HG03354 (cell line): Measurements from ENCODE around the gene RSPH1.

Experiments
- ATAC-seq: cut with Tn5 transposase; IDR thresholded peaks from one replicate; pipeline ENCODE4 v1.9.1; 2021; ENCODE audit warnings: mild to moderate bottlenecking; ENCODE audit not compliant: unreplicated experiment, poor library complexity, severe bottlenecking

RSPH1 gene

DNA sequence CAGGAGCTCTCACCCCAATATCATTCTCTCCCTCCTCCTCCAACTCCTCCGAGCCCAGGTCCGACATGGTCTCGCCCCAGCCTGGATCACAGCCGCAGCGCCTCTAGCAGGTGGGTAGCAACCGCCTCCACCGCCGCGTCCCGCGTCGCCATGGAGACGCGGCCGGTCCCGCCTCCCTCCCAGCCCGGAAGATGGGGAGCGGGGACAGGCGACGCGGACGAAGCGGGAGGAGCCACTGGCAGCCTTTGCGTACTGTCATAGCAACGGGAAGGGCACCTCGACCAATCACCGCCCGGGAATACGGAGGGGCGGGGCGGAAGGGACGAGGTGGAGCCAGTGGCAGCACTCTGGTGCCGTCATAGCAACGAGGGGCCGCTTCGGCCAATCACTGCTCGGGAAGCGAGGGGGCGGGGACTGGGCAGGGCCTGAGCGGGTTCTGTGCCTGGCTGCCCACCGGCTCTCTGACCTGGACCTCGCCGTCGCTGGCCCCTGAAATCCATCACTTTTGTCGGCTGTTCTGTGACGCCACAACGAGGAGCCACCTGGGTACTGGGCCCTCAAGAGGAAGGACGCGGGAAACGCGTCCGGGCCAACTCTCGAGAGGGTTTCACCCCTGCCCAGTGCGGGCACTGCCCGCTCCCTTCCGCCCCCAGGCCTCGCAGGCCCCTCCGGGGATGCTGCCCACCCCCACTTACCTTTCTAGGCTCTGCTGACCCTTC, at the start of gene RSPH1:
RSPH1 (minus strand) TSS at position 105 of the 719 bp plus-strand sequence; CDS start at position 67, 38 bp downstream.
- ATAC-seq = peak; percentile 96

DNA sequence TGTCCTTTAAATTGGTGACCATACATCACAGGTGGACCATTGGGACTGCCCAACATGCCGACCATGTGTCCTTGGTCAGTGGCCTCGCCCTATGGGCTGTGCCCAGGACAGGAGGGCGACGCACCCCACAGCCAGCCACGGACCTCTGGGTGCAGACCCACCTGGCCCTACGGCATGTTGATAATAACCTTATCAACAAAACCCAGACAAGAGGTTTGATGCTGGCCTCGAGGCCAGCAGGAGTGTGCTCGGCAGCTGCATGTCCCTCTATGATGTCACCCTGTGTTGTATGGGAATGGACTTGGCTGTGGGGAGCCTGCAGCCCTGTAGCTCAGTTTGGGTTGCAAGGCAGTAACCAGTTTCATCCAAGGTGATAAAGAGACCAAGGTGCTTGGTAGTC, 49.7 kb upstream of the RSPH1 start:
- no peak for ATAC-seq

DNA sequence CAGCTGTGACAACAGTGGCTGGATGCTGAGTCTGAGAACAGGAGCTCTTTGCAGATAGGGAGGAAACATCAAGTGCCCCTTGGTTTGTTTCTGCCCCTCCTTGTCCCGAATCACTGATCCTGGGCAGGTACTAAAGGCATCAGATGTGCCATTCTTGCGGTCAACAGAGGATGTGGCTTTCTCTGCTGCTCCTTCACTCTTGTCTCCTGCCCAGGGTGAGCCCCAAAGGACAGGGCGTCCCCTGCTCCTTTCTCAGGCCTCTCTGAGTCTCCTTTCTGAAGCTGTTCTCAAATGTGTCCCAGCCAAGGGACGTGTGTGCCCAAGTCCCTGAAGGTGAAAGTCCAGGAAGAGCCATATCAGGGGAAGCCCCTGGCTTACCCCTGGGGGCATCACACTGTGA, 49.3 kb upstream of the RSPH1 start:
- no peak for ATAC-seq

DNA sequence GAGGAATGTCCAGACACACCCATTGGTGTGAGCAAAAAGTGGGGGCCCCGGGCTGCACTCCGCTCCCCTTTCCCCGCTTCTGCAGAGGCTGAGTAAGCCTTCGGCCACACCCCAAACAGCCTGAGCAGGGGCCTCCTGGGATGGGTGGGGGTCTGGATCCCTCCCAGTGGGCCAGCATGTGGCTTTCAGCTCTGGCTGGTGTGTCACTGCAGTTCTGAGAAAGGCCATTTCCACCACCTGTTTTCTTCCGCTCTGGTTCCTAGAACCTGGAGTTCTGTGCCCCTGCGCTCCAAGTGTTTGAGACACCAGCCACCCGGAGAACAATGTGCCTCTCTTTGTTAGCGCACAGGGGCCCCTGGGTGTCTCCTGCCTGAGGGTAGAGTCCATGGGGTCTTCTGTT, 48.5 kb upstream of the RSPH1 start:
- ATAC-seq = no peak

DNA sequence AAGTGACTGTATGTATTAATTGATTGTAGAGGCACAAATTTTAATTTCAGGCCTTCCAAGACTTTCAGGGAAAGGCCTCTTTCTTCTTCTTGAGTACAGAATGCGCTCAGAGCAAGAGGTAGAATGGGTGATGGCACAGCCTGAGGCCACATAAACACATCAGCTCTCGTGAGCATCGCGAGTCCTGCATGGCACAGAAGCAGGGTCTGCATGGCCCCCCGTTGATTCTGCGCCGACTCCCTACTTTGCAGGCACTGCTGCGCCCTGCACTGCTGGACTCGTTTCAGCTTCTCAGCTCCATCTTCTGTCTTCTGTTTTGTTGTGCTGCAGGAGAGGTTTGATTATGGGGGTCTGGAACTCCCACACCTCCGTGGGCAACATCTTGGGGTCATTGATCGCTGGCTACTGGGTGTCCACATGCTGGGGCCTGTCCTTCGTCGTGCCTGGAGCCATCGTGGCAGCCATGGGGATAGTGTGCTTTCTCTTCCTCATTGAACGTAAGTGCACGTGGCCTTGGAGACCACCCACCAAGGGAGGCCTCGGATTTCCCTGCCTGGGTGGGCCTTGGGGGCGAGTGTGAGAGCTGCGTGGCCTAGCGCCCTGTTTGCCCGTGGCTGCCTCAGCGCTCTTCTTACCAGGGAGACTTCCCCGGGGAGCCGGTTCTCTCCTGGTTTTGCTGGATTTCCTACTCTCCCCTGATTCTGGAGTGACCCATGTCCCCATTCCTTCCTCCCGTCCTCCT, 47.3 kb upstream of the RSPH1 start:
- no peak for ATAC-seq

DNA sequence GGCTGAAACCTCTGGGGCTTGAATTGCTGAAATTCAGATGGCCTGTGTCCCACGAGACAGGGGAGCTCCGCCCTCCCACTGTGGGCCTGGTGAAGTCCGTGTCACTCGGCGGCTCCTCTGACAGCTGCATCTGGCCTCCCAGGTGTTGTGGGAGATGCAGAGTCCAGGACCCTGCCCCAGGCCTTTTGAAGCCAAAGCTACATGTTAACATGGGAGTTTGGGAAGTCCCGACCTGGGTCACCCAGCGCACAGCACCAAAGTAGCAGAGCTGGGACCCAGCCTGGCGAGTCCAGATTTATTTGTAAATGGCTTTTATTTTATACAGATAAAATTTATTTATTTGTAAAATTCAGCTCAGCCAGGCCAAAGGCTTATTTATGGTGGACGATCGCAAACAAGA, 46.6 kb upstream of the RSPH1 start:
- no peak for ATAC-seq

DNA sequence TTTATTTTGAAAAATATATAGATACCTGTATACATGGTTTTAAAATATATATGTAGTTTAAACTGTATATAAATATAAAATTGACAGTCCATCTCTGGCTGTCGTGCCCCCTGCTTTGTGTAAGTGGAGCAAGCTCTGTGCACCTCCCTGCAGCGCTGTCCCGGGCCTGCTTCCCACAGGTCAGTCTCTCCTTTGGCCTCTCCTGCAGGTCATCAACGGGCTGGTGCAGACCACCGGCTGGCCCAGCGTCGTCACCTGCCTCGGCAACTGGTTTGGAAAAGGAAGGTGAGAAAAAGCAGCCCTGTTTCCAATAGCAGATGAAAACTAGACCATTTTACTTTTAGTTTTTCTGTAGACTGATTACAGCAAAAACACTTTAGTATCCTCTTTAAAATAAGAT, 46.2 kb upstream of the RSPH1 start:
- ATAC-seq = no peak

DNA sequence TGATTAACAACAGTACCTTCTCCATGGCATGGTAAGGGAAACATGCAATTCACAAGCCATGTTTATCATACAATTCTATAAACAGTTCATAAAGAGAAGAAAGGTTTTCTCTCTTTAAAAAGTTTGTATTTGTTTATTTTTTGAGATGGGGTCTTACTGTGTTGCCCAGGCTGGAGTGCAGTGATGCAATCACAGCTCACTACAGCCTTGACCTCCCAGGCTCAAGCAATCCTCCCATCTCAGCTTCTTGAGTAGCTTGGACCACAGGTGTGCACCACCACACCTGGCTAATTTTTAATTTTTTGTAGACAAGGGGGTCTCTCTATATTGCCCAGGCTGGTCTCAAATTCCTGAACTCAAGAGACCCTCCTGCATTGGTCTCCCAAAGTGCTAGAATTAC, 45.6 kb upstream of the RSPH1 start:
- no peak for ATAC-seq

DNA sequence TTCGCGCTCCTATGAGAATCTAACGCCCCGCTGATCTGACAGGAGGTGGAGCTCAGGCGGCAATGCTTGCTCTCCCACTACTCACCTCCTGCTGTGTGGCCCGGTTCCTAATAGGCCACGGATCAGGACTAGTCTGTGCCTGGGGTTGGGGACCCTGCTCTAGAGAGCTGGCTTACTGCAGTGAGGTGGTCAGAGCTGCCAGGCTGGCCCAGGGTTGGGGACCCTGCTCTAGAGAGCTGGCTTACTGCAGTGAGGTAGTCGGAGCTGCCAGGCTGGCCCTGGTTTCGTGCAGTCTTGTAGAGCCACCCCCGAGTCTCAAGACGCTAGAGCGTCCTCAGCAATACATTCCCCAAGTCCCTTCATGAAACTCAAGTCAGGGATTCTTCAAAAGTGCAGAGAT, 45.1 kb upstream of the RSPH1 start:
- no peak for ATAC-seq

DNA sequence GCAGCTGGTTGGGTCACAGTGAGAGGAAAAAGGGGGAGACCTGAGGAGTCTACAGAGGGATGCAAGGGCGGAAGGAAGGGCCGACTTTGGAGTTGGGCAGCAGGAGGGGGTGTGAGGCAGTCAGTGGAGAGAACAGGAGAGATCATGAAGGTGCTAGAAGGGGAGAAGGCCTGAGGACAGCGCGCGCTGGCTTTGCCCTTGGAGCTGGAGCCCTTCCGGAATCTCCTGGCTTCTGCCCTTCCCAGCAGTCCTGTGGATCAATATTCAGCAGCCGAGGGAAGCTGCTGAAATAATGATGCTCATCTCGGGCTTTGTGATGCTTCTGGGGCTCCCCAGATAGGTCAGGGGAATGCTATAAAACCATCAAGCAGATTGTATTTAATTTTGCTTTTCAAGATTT, 44.4 kb upstream of the RSPH1 start:
- no peak for ATAC-seq

DNA sequence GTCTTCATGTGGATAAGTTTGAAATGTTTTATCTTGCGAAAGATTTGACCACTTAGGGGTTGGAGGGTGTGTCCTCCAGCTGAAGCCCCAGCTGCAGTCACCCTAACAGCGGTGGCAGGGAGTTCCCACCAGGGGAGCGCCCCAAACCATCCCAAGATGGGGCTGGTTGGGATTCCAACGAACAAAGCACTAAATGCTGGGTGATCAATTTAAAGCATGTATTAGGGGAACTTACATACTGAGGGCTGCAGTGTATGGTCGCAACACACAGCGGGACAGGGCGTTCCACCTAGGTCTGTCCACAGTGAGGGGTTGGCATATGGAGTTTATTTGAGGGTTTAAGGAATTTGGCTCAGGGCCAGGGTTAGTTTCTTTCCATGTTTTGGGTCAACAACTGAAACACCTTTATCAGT, 43.9 kb upstream of the RSPH1 start:
- no peak for ATAC-seq

DNA sequence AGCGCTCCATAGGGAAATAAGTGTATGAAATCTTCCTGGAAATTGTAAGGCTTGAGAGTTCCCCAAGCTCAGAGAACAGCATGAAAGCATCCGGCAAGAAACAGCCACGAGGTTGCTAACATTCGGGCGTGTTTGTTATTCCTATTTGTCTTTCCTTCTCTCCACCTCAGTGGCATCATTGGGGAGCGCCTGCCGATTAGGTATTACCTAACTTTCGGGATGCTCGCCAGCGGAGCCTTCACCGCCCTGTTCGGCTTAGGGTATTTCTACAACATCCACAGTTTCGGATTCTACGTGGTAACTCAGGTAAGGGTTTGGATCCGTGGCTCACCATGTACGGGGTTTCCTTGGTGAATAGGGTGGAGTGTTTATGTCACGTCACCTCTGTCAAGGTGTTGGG, 43.3 kb upstream of the RSPH1 start:
- no peak for ATAC-seq

DNA sequence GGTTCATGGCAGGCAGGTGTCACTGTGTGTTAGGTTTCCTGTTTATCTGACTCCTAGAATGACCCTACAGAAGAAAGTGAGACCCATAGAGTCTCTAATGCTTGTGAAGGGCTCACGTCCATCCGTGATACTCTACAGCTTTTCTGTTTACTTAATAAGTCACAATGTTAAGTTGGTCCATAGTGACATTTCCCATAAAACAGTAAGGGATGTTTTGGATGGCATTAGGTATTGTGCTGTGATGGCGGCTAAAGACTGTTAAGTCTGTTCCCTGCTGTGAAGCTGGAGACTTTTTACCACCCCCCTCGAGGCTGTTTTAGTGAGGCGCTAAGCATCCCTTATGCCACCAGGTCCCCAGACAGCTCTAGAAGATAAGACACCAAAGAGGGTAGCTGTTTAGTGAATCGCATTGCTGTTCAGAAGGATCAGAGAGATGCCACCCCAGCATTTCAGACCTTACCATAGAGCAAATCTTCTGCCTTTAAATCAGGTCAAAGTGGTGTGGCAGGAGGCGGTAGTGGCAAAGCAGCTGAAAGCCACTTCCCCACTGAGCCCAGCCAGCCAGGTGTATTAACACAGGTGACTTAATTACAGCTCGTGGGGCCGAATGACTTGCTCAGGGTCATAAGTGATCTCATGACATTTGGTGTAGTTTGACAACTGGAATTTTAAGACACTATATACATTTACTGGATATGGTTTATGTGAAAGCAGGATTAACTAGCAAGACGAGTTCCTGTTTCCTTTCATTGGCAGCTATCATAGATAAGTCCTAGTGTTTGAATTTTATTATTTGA, 42.7 kb upstream of the RSPH1 start:
- no peak for ATAC-seq

DNA sequence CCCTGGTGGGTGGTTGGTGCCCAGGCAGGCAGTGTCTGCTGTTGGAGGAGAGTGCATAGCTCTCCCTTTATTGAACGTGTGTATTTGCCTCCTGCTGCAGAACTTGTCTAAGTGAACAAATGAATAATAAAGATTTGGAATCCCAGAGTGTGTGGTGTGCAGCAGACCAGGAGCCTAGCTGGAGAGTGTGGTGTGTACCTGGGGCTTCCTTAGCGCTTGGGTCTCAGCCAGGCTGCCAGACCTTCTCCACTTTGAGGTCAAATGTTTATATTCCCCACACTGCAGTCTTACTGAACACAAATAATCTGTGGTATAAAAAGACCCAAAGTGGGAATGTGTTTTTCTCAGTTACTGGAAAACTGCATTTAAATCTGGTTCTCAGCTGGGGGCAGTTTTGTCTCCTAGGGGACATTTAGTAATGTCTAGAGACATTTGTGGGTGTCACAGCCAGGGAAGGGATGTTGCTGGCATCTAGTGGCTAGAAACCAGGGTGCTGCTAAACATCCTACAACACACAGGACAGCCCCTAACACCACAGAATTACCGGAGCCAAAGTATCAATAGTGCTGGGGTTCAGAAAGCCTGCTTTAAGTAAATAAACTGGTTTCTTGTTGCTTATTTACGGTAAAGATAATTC, 41.2 kb upstream of the RSPH1 start:
- no peak for ATAC-seq

DNA sequence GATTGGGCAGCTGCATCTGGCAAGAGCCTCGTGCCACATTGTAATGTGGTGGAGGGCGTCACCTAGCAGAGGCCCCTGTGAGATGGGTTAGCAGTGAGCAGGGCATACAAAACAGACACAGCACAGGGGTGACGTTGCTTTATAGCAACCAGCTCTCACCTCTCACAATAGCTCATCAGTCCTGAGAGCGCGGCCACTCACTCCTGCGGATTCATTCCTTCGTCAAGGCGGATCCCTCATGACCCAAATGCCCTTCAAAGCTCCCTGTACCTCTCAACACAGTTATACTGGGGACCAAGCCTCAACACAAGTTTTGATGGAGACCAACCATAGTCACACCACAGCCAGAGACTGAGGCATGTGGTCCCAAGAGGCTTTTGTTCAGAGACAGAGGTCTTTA, 40.6 kb upstream of the RSPH1 start:
- no peak for ATAC-seq

DNA sequence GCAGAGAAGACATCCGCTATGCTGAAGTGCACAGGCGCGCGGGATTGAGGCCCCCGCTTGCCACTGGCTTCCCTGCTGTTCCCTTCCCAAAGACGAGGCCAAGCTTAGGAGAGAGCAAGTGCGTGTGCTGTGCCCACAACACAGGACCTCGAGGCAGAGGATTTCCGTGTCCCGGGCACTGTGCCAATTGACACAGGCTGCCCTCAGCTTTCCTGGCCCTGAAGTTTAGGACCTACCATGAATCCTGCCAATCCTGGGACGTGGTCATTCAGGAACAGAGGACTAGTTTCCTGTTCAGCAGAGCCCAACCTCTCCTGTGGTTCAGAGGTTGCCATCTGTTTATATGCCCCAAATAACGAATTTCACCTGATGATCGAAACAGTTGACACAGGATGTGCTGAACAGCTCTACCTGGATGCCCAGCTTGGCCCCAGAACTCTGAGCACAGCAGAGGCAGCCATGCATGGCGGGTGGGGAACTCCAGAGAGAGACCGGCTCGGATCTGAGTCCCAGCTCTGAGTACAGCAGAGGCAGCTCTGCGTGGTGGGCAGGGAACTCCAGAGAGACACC, 39.7 kb upstream of the RSPH1 start:
- peak; percentile 64 for ATAC-seq

DNA sequence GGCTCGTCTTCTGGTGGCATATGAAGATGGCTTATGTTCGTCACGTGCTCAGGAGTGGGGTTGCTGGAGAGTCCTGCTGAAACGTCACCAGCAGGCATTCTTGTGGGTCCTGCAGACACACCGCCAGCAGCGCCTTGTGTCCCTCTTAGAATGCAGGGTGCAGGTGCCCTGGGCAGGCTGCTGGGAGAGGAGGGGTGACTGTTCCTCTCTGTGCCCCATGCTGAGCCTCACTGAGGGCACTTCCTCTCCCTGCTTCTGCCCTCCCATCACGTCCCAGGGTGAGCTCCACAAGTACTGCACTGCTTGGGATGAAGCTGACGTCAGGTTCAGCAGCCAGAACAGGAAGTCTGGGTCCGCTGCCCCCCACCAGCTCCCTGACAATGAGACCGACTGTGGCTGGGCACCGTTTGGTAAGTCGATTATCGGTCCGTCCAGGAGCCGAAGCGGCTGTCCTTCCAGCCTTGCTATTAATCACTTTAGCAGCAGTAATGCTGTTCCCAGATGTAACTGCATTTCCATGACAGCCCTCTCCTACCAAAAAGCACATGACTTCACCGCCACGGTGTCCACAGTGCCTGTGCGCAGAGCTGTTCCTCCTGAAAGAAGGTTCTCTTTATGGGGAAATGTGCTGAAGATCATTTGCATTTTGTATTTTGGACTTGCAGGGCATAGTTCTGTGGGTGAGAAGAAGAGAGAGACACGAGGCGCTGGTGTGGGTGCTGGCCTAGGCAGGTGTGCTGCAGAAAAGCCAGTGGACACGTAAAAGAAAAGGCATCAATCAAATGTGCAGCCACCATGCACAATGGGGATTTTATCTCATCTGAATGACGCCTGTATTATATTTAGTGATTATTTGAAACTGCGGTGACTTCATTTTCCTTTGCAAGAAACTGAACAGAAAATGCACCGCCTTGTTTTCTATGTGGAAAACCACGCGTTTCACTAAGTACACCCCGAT, 38.7 kb upstream of the RSPH1 start:
- ATAC-seq = peak; percentile 41

DNA sequence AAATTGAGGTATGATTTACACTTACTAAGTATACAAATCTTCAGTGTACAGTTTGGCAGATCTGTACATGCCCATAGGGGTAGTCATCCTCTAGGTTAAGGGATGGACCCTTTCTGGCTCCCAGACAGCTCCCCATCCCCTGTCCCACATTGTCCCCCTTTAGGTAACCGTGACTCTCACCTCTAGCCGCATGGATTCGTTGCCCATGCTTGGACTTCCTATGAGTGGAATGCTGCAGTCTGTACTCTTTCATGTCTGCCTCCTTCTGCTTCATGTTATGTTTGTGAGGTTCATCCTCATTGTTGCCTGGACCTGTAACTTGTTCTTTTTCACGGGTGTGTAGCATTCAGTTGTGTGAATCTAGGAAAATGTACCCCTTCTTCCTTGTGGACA, 37.9 kb upstream of the RSPH1 start:
- no peak for ATAC-seq
